IPS-15b (cell line): ENCODE measurements around the gene NSMCE4A.
"Not testable (repeated sequence)": the region's sequence is repeated elsewhere in the genome, so short reads cannot be mapped to it uniquely, and the experiment has no call there.

Experiments used
- H3K27me3 ChIP-seq: one replicate; pipeline ENCODE4 v1.6.1; 2013; ENCODE audit warnings: low read length; ENCODE audit not compliant: control insufficient read depth, insufficient read depth
- H3K36me3 ChIP-seq: one replicate; pipeline ENCODE4 v1.6.1; 2013; ENCODE audit warnings: low read length; ENCODE audit not compliant: control insufficient read depth, insufficient read depth
- H3K4me1 ChIP-seq: one replicate; pipeline ENCODE4 v1.6.1; 2013; ENCODE audit warnings: mild to moderate bottlenecking, low read length; ENCODE audit not compliant: control insufficient read depth, insufficient read depth
- H3K4me3 ChIP-seq: one replicate; pipeline ENCODE4 v1.5.1; 2013; ENCODE audit warnings: low read depth, low read length
- H3K9ac ChIP-seq: one replicate; pipeline ENCODE4 v1.6.1; 2013; ENCODE audit warnings: low read depth, mild to moderate bottlenecking, low read length
- H3K9me3 ChIP-seq: one replicate; pipeline ENCODE4 v1.6.1; 2013; ENCODE audit warnings: mild to moderate bottlenecking, low read length; ENCODE audit not compliant: control insufficient read depth, insufficient read depth

The NSMCE4A gene

GRCh38 chr10:122013311-122013780 lies 38.3 kb upstream of the NSMCE4A start:
- H3K9me3 ChIP-seq: no peaks in the 10 kb centered on the region
- H3K4me1 ChIP-seq: no peaks in the 10 kb centered on the region
- no peak overlapping the region for H3K9ac ChIP-seq
- H3K4me3 ChIP-seq: no peak overlapping the region
- H3K36me3 ChIP-seq: no peaks in the 10 kb centered on the region
- H3K27me3 ChIP-seq: no peaks in the 10 kb centered on the region

- H3K27me3 ChIP-seq: no peaks in the 10 kb centered on the region
- no peak overlapping the region for H3K4me3 ChIP-seq
- H3K4me1 ChIP-seq: no peaks in the 10 kb centered on the region
- H3K9me3 ChIP-seq: no peaks in the 10 kb centered on the region
- H3K9ac ChIP-seq: no peak overlapping the region
- H3K36me3 ChIP-seq: no peaks in the 10 kb centered on the region
Observed at GRCh38 chr10:122012731-122013130, 37.7 kb upstream of the NSMCE4A start.

GRCh38 chr10:122010405-122011050 lies 35.5 kb upstream of the NSMCE4A start:
- no peaks in the 10 kb centered on the region for H3K27me3 ChIP-seq
- H3K4me3 ChIP-seq: no peak overlapping the region
- no peaks in the 10 kb centered on the region for H3K36me3 ChIP-seq
- H3K9me3 ChIP-seq: no peaks in the 10 kb centered on the region
- H3K4me1 ChIP-seq: no peaks in the 10 kb centered on the region
- no peak overlapping the region for H3K9ac ChIP-seq

GRCh38 chr10:122007415-122007814 lies 32.4 kb upstream of the NSMCE4A start:
- Histone ChIP-seq H3K27me3 (no peaks in the 10 kb centered on the region), H3K9ac (no peak overlapping the region), H3K36me3 (no peaks in the 10 kb centered on the region), H3K4me1 (no peaks in the 10 kb centered on the region), H3K4me3 (no peak overlapping the region), H3K9me3 (no peaks in the 10 kb centered on the region)

- Histone ChIP-seq H3K9me3 (peaks cover 3% of the 10 kb centered on the region), H3K9ac (no peak overlapping the region), H3K36me3 (no peaks in the 10 kb centered on the region), H3K4me3 (no peak overlapping the region), H3K4me1 (no peaks in the 10 kb centered on the region), H3K27me3 (no peaks in the 10 kb centered on the region)
Observed at GRCh38 chr10:122001698-122002097, 26.7 kb upstream of the NSMCE4A start.

GRCh38 chr10:121999301-121999700 lies 24.3 kb upstream of the NSMCE4A start:
- no peaks in the 10 kb centered on the region for H3K36me3 ChIP-seq
- H3K9me3 ChIP-seq: peaks cover 3% of the 10 kb centered on the region
- peaks cover 2% of the 10 kb centered on the region for H3K4me1 ChIP-seq
- H3K27me3 ChIP-seq: peaks cover 2% of the 10 kb centered on the region
- no peak overlapping the region for H3K9ac ChIP-seq
- no peak overlapping the region for H3K4me3 ChIP-seq

- peaks cover 2% of the 10 kb centered on the region for H3K4me1 ChIP-seq
- H3K27me3 ChIP-seq: peaks cover 2% of the 10 kb centered on the region
- no peak overlapping the region for H3K9ac ChIP-seq
- no peak overlapping the region for H3K4me3 ChIP-seq
- H3K36me3 ChIP-seq: no peaks in the 10 kb centered on the region
- H3K9me3 ChIP-seq: peaks cover 3% of the 10 kb centered on the region
Observed at GRCh38 chr10:121998462-121998861, 23.4 kb upstream of the NSMCE4A start.

- Histone ChIP-seq H3K4me3 (no peak overlapping the region), H3K9me3 (no peaks in the 10 kb centered on the region), H3K36me3 (no peaks in the 10 kb centered on the region), H3K27me3 (peaks cover 2% of the 10 kb centered on the region), H3K9ac (no peak overlapping the region), H3K4me1 (peaks cover 2% of the 10 kb centered on the region)
Observed at GRCh38 chr10:121994429-121994941, 19.5 kb upstream of the NSMCE4A start.

- H3K4me1 ChIP-seq, H3K27me3 ChIP-seq, H3K9me3 ChIP-seq, H3K9ac ChIP-seq, H3K4me3 ChIP-seq, H3K36me3 ChIP-seq: not testable (repeated sequence)
Observed at GRCh38 chr10:121991727-121992126, 16.7 kb upstream of the NSMCE4A start.

- no peak overlapping the region for H3K4me3 ChIP-seq
- H3K36me3 ChIP-seq: no peaks in the 10 kb centered on the region
- H3K9ac ChIP-seq: no peak overlapping the region
- H3K9me3 ChIP-seq: no peaks in the 10 kb centered on the region
- H3K27me3 ChIP-seq: no peaks in the 10 kb centered on the region
- H3K4me1 ChIP-seq: no peaks in the 10 kb centered on the region
Observed at GRCh38 chr10:121990015-121990677, 15.1 kb upstream of the NSMCE4A start.

- Histone ChIP-seq H3K9ac (no peak within 1 kb of the TSS), H3K4me1 (no peaks in the 10 kb centered on the region), H3K4me3 (no peak within 1 kb of the TSS), H3K27me3 (no peaks in the 10 kb centered on the region), H3K36me3 (no peaks in the 10 kb centered on the region), H3K9me3 (peaks cover 8% of the 10 kb centered on the region)
Observed at GRCh38 chr10:121988361-121989324, 13.6 kb upstream of the NSMCE4A start, which contains the start of gene TACC2. Gene TACC2 (plus strand): TSS chr10:121989163. CDS start chr10:122021982, 32,819 bp downstream.
